ENCODE measurements around the gene URI1.

GRCh38 chr19:29952177-29952576 is 10.1 kb downstream of the URI1 start:
- TF ChIP-seq CTCF (IDR thresholded peaks at IDR 0.05) (no peak), POLR2A (IDR thresholded peaks at IDR 0.05) (no peak)
